MG63 (cell line): ENCODE results near the gene NGFR. TPM values are rescaled to one million over a fixed set of nuclear protein-coding genes. Genes with fewer than 3 reads are reported as not detected.

Experiments
- DNase-seq: peaks from one replicate; pipeline ENCODE4 v3.0.0-alpha.2; 2020
- H3K27me3 ChIP-seq: fragments of 250-450 bp; sonication (Bioruptor Pico); 2 replicates; pipeline ENCODE4 v1.5.1; 2020; ENCODE audit warnings: mild to moderate bottlenecking, moderate library complexity
- H3K36me3 ChIP-seq: fragments of 250-450 bp; sonication (Bioruptor Pico); 2 replicates; pipeline ENCODE4 v1.5.1; 2020; ENCODE audit warnings: mild to moderate bottlenecking, moderate library complexity
- H3K4me3 ChIP-seq: fragments of 250-450 bp; sonication (Bioruptor Pico); 2 replicates; pipeline ENCODE4 v1.5.1; 2020; ENCODE audit warnings: mild to moderate bottlenecking, moderate library complexity
- H3K9me3 ChIP-seq: fragments of 250-450 bp; sonication (Bioruptor Pico); 2 replicates; pipeline ENCODE4 v1.5.1; 2020; ENCODE audit warnings: mild to moderate bottlenecking, moderate library complexity
- total RNA-seq: library from RNA; depleted of rRNA; stranded (reverse); fragments of >200 nt; shearing (Covaris generic); gene quantifications from 2 replicates; pipeline ENCODE4 v1.2.3, GENCODE V29; 2014; ENCODE audit warnings: low replicate concordance; rRNA removed

The NGFR gene
- total RNA-seq, 1 experiment from 2014 or later, result 3.4 TPM

- Histone ChIP-seq H3K4me3 (no peak overlapping the region), H3K9me3 (peaks cover 3% of the 10 kb centered on the region; the same call in 1 of the 2 replicates), H3K27me3 (no peaks in the 10 kb centered on the region), H3K36me3 (no peaks in the 10 kb centered on the region)
- DNase-seq, result no peak
Measured at GRCh38 chr17:49557312-49558024, 62.4 kb downstream of the NGFR start.

Other genes starting within 250 kb of the NGFR start
- gene ZNF652, start 133.0 kb upstream of the NGFR start, total RNA-seq, result 5.5 and 8.1 TPM in 2 replicates
- 179 and 303 TPM in 2 replicates for gene PHB1, start 80.4 kb upstream of the NGFR start, total RNA-seq
- 0.36 TPM in 1 of 2 replicates, not detected in the other for gene NXPH3, start 80.6 kb downstream of the NGFR start, total RNA-seq
- 84.1 and 126 TPM in 2 replicates for gene SPOP, start 182.8 kb downstream of the NGFR start, total RNA-seq
- gene SLC35B1, start 212.7 kb downstream of the NGFR start, total RNA-seq, result 76.6 and 87.1 TPM in 2 replicates